HG03064 (cell line): ENCODE data around the gene CLEC16A.

ENCODE experiments used
- ATAC-seq: cut with Tn5 transposase; IDR thresholded peaks from one replicate; pipeline ENCODE4 v1.9.1; 2021; ENCODE audit warnings: low read depth; ENCODE audit not compliant: unreplicated experiment

CLEC16A gene

DNA sequence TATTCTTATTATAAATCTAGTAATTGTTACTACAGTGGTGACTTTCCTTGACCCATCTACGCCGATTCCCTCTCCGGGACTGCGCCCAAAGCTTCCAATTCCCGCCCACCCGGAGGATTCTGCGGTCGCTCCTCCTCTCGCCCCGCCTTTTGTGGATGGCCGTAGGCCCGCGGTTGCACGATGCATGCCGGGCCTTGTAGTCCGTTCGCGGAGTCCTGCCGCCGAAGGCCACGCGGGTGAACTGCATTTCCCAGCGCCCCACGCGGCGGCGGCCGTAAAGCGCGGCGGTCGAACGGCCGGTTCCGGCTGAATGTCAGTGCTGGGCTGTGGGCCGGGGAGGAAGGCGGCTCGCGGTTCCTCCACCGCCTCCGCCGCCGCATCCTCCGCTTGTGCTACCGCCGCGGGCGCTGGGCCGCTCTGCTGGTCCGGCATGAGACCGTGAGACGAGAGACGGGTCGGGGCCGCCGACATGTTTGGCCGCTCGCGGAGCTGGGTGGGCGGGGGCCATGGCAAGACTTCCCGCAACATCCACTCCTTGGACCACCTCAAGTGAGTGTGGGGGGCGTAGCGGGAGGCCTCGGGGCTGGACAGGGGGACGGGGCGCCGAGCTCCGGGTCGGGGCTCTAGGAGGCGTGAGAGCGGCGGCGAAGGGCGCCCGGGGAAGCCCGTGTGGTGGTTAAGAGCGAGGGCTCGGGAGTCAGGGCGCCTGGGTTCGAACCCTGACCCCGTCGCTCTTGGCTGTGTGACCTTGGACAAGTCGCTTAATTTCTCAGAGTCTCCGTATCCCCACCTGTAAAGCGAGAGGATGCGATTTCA, at the start of gene CLEC16A:
TSS of gene CLEC16A (plus strand) at position 316 of the 816 bp plus-strand sequence. CDS start at position 470, 154 bp downstream.
- peak; percentile 42 for ATAC-seq

GRCh38 chr16:10895053-10895946, 49.1 kb upstream of the CLEC16A start:
- no peak for ATAC-seq

- ATAC-seq: no peak
These were observed 48.2 kb upstream of the CLEC16A start for GRCh38 chr16:10896165-10896564.

- no peak for ATAC-seq
These were observed 47.6 kb upstream of the CLEC16A start for GRCh38 chr16:10896723-10897122.

- ATAC-seq: no peak
These were observed 47.2 kb upstream of the CLEC16A start for GRCh38 chr16:10897134-10897533.

DNA sequence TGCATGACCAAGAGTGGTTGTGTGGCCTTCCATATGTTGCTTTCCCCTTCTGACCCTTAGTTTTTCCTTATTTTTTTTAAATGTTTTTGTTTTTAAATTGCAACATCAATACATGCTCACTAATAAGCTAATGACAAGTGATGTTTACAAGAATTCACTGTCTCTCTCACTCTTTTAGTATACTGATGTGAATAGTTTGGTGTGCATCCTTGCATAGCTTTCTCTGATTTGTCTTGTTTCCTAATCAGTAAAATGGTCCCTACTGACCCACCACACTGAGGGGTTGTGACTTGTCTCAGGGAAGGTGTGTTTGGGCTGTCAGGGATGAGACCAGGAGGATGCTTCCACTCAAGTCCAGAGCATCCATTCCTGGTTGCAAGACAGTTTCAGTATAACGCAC, 41.4 kb upstream of the CLEC16A start:
- no peak for ATAC-seq

GRCh38 chr16:10906482-10906881, 37.9 kb upstream of the CLEC16A start:
- ATAC-seq: no peak

DNA sequence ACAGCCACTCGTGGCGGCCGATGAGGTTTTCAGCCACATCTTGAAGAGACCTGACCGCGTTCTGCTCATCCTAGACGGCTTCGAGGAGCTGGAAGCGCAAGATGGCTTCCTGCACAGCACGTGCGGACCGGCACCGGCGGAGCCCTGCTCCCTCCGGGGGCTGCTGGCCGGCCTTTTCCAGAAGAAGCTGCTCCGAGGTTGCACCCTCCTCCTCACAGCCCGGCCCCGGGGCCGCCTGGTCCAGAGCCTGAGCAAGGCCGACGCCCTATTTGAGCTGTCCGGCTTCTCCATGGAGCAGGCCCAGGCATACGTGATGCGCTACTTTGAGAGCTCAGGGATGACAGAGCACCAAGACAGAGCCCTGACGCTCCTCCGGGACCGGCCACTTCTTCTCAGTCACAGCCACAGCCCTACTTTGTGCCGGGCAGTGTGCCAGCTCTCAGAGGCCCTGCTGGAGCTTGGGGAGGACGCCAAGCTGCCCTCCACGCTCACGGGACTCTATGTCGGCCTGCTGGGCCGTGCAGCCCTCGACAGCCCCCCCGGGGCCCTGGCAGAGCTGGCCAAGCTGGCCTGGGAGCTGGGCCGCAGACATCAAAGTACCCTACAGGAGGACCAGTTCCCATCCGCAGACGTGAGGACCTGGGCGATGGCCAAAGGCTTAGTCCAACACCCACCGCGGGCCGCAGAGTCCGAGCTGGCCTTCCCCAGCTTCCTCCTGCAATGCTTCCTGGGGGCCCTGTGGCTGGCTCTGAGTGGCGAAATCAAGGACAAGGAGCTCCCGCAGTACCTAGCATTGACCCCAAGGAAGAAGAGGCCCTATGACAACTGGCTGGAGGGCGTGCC, 37.2 kb upstream of the CLEC16A start:
- no peak for ATAC-seq

DNA sequence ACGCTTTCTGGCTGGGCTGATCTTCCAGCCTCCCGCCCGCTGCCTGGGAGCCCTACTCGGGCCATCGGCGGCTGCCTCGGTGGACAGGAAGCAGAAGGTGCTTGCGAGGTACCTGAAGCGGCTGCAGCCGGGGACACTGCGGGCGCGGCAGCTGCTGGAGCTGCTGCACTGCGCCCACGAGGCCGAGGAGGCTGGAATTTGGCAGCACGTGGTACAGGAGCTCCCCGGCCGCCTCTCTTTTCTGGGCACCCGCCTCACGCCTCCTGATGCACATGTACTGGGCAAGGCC, 36.7 kb upstream of the CLEC16A start:
- no peak for ATAC-seq

GRCh38 chr16:10911267-10911666, 33.1 kb upstream of the CLEC16A start:
- no peak for ATAC-seq

- no peak for ATAC-seq
These were observed 27.8 kb upstream of the CLEC16A start for GRCh38 chr16:10916534-10916933.

- no peak for ATAC-seq
These were observed 25.9 kb upstream of the CLEC16A start for GRCh38 chr16:10918294-10919002.

GRCh38 chr16:10919003-10919351, 25.4 kb upstream of the CLEC16A start:
- ATAC-seq: no peak

- no peak for ATAC-seq
These were observed 23.5 kb upstream of the CLEC16A start for GRCh38 chr16:10920726-10921427.

DNA sequence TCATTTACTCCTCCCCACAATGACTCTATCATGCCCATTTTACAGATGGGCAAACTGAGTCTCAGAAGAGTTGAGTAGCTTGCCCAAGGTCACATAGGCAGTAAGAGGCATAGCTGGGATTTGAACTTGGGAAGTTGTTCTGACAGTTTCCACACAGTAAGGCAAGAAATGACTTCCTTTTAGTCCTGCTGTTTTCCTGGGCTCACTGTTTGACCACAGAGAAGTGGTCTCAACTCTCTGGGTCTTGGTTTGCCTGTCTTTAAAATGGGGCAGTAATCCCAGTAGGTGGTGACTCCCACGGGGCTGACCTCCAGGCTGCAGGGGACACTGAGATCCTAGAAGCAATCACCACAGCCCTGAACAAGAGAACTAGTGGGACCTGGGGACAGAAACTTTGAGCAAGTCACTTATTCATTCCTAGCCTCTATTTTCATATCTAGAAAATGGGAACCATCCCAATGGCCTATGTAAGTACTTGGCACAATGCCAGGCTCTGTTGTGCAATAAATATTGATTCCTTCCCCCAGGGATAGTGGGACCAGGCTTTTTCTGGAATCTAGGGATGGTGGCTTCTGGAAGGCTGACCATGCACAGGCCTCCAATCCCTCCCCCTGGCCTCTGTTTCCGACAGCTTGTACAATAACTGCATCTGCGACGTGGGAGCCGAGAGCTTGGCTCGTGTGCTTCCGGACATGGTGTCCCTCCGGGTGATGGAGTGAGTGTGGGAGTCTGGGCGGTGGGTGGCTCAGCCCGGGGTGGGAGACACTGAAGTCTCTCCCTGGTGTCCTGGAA, 22.6 kb upstream of the CLEC16A start:
- no peak for ATAC-seq

DNA sequence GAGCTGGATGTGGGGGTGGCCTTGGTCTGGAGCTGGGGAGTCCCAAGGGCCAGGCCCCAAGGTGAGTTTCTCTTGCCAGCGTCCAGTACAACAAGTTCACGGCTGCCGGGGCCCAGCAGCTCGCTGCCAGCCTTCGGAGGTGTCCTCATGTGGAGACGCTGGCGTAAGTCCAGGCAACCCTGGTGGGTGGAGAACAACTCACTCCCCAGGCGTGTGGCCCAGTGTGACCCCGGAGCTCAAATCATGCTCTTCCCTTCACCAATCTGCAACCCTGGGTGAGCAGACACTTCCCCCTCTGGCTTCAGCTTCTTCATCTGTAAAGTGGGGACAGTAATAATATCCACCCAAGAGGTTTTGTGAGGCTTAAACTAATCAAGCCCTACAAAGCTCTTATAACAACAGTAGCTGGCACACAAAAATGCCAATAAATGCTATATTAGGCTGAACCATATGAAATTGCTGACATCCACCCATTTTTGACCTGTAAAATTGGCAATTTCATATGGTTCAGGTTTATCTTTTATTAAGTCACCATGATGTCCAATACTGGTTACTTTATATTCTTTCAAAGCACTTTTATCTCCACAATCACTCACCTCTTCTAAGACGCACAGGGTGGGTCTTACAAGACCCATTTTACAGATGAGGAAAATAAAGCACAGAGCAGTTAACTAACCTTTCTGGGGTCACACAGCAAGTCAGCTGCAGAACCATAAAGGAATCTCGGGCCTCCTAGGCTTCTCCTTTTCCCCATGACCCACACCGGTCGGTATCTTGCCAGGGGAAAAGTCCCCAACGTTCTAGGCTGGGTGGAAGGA, 21.8 kb upstream of the CLEC16A start:
- no peak for ATAC-seq

- ATAC-seq: no peak
These were observed 21.2 kb upstream of the CLEC16A start for GRCh38 chr16:10923146-10923649.

GRCh38 chr16:10923650-10924214, 20.6 kb upstream of the CLEC16A start:
- ATAC-seq: no peak
